Keratinocyte (primary cell): ENCODE results near the gene LIG1. TPM values are rescaled to one million over a fixed set of nuclear protein-coding genes. Genes with fewer than 3 reads are reported as not detected.

ENCODE experiments used
- DNase-seq: peaks from one replicate; pipeline ENCODE4 v3.0.0-alpha.2; 2011; ENCODE audit warnings: low read depth, missing footprints, low spot score
- FAIRE-seq: peaks from 2 replicates; lab custom pipeline; 2011; peaks lifted over from hg19 to GRCh38; lab: Jason Lieb, UNC
- H2AFZ ChIP-seq: 2 replicates; pipeline ENCODE4 v1.6.0; 2012; ENCODE audit warnings: low read length, control low read depth, inconsistent platforms; ENCODE audit not compliant: control insufficient read depth
- H3K27ac ChIP-seq: 2 replicates; pipeline ENCODE4 v1.5.1; 2011; ENCODE audit warnings: low read length; ENCODE audit not compliant: control insufficient read depth, insufficient read depth
- H3K27me3 ChIP-seq: 3 replicates; pipeline ENCODE4 v1.6.0; 2011; ENCODE audit warnings: low read length; ENCODE audit not compliant: control insufficient read depth, insufficient read depth; ENCODE audit errors: extremely low read depth
- H3K36me3 ChIP-seq, 2 experiments: 2 replicates in 1 of 2; 3 replicates in 1 of 2; pipeline ENCODE4 v1.5.1; 2011; ENCODE audit warnings: low read length in 2 of 2, mild to moderate bottlenecking in 1 of 2; ENCODE audit not compliant: control insufficient read depth in 2 of 2, insufficient read depth in 2 of 2; ENCODE audit errors: extremely low read depth in 1 of 2
- H3K4me1 ChIP-seq: 3 replicates; pipeline ENCODE4 v1.5.1; 2011; ENCODE audit warnings: low read length; ENCODE audit not compliant: control insufficient read depth, insufficient read depth; ENCODE audit errors: extremely low read depth
- H3K4me2 ChIP-seq: 3 replicates; pipeline ENCODE4 v1.6.0; 2011; ENCODE audit warnings: low read depth, low read length; ENCODE audit not compliant: control insufficient read depth, insufficient read depth; ENCODE audit errors: extremely low read depth
- H3K4me3 ChIP-seq, 3 experiments: fragments of 200-600 bp in 1 of 3; sonication (generic) in 1 of 3; 2 replicates in 2 of 3; 3 replicates in 1 of 3; pipeline ENCODE4 v1.5.1; 2011 to 2016; ENCODE audit warnings: low read length in 3 of 3, mild to moderate bottlenecking in 3 of 3, control low read depth in 2 of 3, inconsistent platforms in 1 of 3, low read depth in 1 of 3, mixed read lengths in 1 of 3, mixed run types in 1 of 3, moderate library complexity in 1 of 3; ENCODE audit not compliant: control insufficient read depth in 2 of 3, insufficient read depth in 2 of 3; ENCODE audit errors: extremely low read depth in 1 of 3
- H3K79me2 ChIP-seq: 2 replicates; pipeline ENCODE4 v1.6.0; 2012; ENCODE audit warnings: low read length; ENCODE audit not compliant: control insufficient read depth, insufficient read depth
- H3K9ac ChIP-seq: 3 replicates; pipeline ENCODE4 v1.6.0; 2011; ENCODE audit warnings: low read length; ENCODE audit not compliant: control insufficient read depth, insufficient read depth; ENCODE audit errors: extremely low read depth
- H3K9me1 ChIP-seq: 3 replicates; pipeline ENCODE4 v1.6.0; 2011; ENCODE audit warnings: low read length; ENCODE audit not compliant: control insufficient read depth, insufficient read depth; ENCODE audit errors: extremely low read depth
- H3K9me3 ChIP-seq: 2 replicates; pipeline ENCODE4 v1.5.1; 2012; ENCODE audit warnings: low read depth, low read length; ENCODE audit not compliant: control insufficient read depth
- H4K20me1 ChIP-seq: 3 replicates; pipeline ENCODE4 v1.6.0; 2011; ENCODE audit warnings: low read length; ENCODE audit not compliant: control insufficient read depth, insufficient read depth; ENCODE audit errors: extremely low read depth
- CTCF ChIP-seq, 3 experiments: IDR thresholded peaks in 1 of 3; conservative IDR thresholded peaks in 1 of 3; optimal IDR thresholded peaks in 1 of 3; 2 replicates in 2 of 3; 3 replicates in 1 of 3; pipeline versions ENCODE3 to v1.5.1; 2011; ENCODE audit warnings: low read length in 3 of 3, mild to moderate bottlenecking in 3 of 3, moderate library complexity in 2 of 3, control low read depth in 1 of 3, inconsistent platforms in 1 of 3; ENCODE audit not compliant: insufficient read depth in 2 of 3; ENCODE audit errors: extremely low read depth in 1 of 3
- EZH2 ChIP-seq: IDR thresholded peaks from one replicate; pipeline ENCODE4 v1.6.1; 2012; ENCODE audit warnings: inconsistent platforms, mild to moderate bottlenecking, low read length, moderate library complexity
- dilution Hi-C: fragments of 300-500 bp; cut with MboI; formaldehyde crosslinking; loops from one replicate; pipeline ENCODE4 v1.7.0; 2020; ENCODE audit warnings: low sequenced_read_pairs; ENCODE audit not compliant: extremely low pct_ligation_motif_present
- polyA plus RNA-seq, 5 experiments: library from polyadenylated mRNA; depleted of rRNA in 3 of 5; stranded (reverse) in 3 of 5; stranded (forward) in 1 of 5; unstranded in 1 of 5; fragments of >200 nt; gene quantifications; 1 replicate in 1 of 5; 2 replicates in 3 of 5; 3 replicates in 1 of 5; pipeline versions ENCODE4 v1.2.1 to v1.2.3, GENCODE V29; 2011 to 2012; ENCODE audit warnings: missing spikeins in 2 of 5, low read depth in 1 of 5, low replicate concordance in 1 of 5

LIG1 gene
- polyA plus RNA-seq, 1 donor (not counting 4 experiments of a cell fraction or from before 2014, with no cell fraction given) = 16.5 TPM

- Histone ChIP-seq H3K79me2 (no peaks in the 10 kb centered on the region), H3K27me3 (no peaks in the 10 kb centered on the region), H3K36me3 (peaks cover 0 to 14% of the 10 kb centered on the region in 2 experiments), H3K9me3 (no peaks in the 10 kb centered on the region), H4K20me1 (no peaks in the 10 kb centered on the region), H2AFZ (no peak overlapping the region), H3K4me1 (peaks cover 16% of the 10 kb centered on the region), H3K4me3 (no peak overlapping the region), H3K9ac (no peak overlapping the region), H3K9me1 (no peaks in the 10 kb centered on the region), H3K4me2 (no peak overlapping the region), H3K27ac (no peak overlapping the region)
- dilution Hi-C loops = no loop called here
- DNase-seq (no peak), FAIRE-seq (no peak)
- TF ChIP-seq EZH2 (no peak), CTCF (optimal IDR thresholded peaks at IDR 0.05 in 1 of 3, IDR thresholded peaks at IDR 0.05 in 1 of 3, conservative IDR thresholded peaks at IDR 0.05 in 1 of 3; ENCODE audit: extremely low read depth in 1 of 3, insufficient read depth in 2 of 3, low read length in 3 of 3) (peak in 1 of 3 experiments; percentile 9)
These were observed 52.5 kb downstream of the LIG1 start for GRCh38 chr19:48117515-48118130.

GRCh38 chr19:48113190-48113917 lies 56.8 kb downstream of the LIG1 start:
- H3K4me2 ChIP-seq = no peak overlapping the region
- FAIRE-seq = no peak
- peaks cover 10% of the 10 kb centered on the region for H3K4me1 ChIP-seq
- no peaks in the 10 kb centered on the region for H3K27me3 ChIP-seq
- H3K9me3 ChIP-seq = no peaks in the 10 kb centered on the region
- no peaks in the 10 kb centered on the region for H3K79me2 ChIP-seq
- H3K4me3 ChIP-seq = no peak overlapping the region
- H2AFZ ChIP-seq = no peak overlapping the region
- no peak overlapping the region for H3K9ac ChIP-seq
- no peaks in the 10 kb centered on the region for H4K20me1 ChIP-seq
- H3K27ac ChIP-seq = no peak overlapping the region
- peaks cover 0 to 7% of the 10 kb centered on the region in 2 experiments for H3K36me3 ChIP-seq
- dilution Hi-C loops = no loop called here
- no peak for DNase-seq
- TF ChIP-seq CTCF (optimal IDR thresholded peaks at IDR 0.05 in 1 of 3, IDR thresholded peaks at IDR 0.05 in 1 of 3, conservative IDR thresholded peaks at IDR 0.05 in 1 of 3; ENCODE audit: extremely low read depth in 1 of 3, insufficient read depth in 2 of 3, low read length in 3 of 3) (no peak), EZH2 (no peak)
- no peaks in the 10 kb centered on the region for H3K9me1 ChIP-seq
